ENCODE data around the gene MCF2L.

The MCF2L gene

DNA sequence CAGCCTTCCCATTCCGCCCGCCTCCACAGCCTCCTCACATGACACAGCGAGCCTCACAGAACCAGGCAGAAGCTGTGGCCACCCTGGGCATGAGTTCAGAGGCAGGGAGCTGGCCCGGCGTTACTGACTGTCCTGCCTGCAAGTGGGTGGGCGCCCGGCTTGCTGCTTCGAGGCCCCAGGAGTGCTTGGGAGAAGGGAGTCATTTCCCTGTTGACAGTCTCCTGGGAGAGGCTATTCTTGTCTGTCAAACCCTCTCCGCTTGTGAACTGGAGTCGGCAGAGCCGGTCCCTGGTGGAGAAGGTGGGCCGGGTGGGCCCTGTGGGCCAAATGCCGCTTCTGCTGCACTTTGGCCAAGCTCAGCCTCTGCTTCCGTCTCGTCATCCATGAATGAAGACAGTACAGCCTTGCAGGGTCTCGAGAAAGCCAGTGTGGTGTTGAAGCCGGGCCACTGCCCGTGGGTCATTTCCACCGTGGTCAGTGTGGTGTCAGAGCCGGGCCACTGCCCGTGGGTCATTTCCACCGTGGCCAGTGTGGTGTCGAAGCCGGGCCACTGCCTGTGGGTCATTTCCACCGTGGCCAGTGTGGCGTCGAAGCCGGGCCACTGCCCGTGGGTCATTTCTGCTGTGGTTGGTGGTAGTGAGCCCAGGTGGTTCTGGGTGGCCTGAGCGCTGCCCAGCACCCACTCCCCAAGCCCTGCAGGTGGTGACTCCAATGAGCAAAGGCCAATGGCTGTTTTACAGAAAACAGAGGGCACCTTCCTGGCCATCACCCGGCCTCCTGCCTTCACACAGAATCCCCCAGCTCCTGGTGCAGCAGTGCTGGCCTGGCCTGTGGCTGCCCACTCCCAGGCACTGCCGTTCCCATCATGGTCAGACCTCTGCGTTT, 123.1 kb downstream of the MCF2L start:
- H3K27me3 ChIP-seq (replicated peaks; ENCODE audit: insufficient read depth, low read length): peaks cover 97% of the 10 kb centered on the region
- DNase-seq: no peak
- no peaks in the 10 kb centered on the region for H4K20me1 ChIP-seq (ENCODE audit: insufficient read depth, low read length)
- H3K4me1 ChIP-seq (ENCODE audit: low read length): no peaks in the 10 kb centered on the region
- H3K4me3 ChIP-seq (ENCODE audit: low read length): no peak overlapping the region
- H2AFZ ChIP-seq (ENCODE audit: low read length): no peak overlapping the region
- TF ChIP-seq, protein P1, sequence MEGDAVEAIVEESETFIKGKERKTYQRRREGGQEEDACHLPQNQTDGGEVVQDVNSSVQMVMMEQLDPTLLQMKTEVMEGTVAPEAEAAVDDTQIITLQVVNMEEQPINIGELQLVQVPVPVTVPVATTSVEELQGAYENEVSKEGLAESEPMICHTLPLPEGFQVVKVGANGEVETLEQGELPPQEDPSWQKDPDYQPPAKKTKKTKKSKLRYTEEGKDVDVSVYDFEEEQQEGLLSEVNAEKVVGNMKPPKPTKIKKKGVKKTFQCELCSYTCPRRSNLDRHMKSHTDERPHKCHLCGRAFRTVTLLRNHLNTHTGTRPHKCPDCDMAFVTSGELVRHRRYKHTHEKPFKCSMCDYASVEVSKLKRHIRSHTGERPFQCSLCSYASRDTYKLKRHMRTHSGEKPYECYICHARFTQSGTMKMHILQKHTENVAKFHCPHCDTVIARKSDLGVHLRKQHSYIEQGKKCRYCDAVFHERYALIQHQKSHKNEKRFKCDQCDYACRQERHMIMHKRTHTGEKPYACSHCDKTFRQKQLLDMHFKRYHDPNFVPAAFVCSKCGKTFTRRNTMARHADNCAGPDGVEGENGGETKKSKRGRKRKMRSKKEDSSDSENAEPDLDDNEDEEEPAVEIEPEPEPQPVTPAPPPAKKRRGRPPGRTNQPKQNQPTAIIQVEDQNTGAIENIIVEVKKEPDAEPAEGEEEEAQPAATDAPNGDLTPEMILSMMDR (IDR thresholded peaks at IDR 0.05; ENCODE audit: low read length): no peak
- TF ChIP-seq EZH2 (optimal IDR thresholded peaks at IDR 0.05; ENCODE audit: low read depth, low read length) (no peak), EZH2phosphoT487 (IDR thresholded peaks at IDR 0.05; ENCODE audit: low read length) (no peak)
- no peak overlapping the region for H3K9ac ChIP-seq (ENCODE audit: low read length)
- H3K36me3 ChIP-seq (replicated peaks; ENCODE audit: insufficient read depth, low read length): no peaks in the 10 kb centered on the region
- H3K4me2 ChIP-seq (ENCODE audit: low read depth, low read length): no peak overlapping the region
- no peaks in the 10 kb centered on the region for H3K79me2 ChIP-seq (ENCODE audit: low read length)
- H3F3A ChIP-seq (ENCODE audit: insufficient read depth, low read length): no peaks in the 10 kb centered on the region
- no peaks in the 10 kb centered on the region for H3K9me2 ChIP-seq (replicated peaks; ENCODE audit: insufficient read depth, low read length)
- H3K9me3 ChIP-seq (replicated peaks; ENCODE audit: insufficient read depth, low read length): no peaks in the 10 kb centered on the region
- no peak overlapping the region for H3K27ac ChIP-seq (ENCODE audit: low read length)

DNA sequence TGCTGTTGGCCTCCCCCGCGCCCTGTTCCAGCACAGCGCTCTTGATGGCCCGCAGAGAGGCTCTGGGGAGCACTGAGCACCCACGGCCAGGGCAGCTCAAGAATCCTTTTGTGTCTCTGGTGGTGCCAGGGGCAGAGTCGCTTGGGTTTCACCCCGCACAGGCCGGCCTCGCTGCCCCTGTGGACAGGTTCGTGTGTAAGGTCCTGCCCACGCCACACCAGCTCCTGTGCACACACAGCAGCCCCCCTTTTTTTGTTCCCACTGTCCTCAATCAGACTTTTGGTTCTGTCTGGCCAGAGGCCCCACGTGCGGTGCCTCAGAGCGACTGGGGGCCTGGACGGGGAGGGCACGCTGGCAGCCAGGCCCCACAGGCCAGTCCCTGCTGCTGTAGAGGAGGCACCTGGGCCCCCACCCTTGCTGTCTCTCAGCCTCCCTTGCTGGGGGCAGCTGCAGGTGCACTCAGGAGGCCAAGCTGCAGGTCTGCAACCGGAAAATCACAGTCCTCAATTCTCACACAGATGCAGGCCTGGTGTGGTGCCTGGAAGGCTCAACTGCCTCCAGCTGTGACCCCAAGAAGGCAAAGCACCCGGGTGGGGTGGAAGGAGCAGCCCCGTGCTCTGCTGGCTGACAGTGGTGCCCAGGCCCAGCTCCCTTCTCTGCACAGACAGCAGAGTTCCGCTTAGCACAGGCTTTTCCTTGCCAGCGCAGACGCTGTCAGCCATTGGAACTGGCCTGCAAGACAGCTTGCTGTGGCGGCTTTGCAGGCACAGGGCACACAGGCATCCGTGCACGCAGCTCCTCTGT, 124.0 kb downstream of the MCF2L start:
- Histone ChIP-seq H3K79me2 (ENCODE audit: low read length) (no peaks in the 10 kb centered on the region), H3F3A (ENCODE audit: insufficient read depth, low read length) (no peaks in the 10 kb centered on the region), H3K36me3 (replicated peaks; ENCODE audit: insufficient read depth, low read length) (no peaks in the 10 kb centered on the region), H3K4me1 (ENCODE audit: low read length) (no peaks in the 10 kb centered on the region), H3K27me3 (replicated peaks; ENCODE audit: insufficient read depth, low read length) (peaks cover 97% of the 10 kb centered on the region), H3K27ac (ENCODE audit: low read length) (no peak overlapping the region), H3K9me2 (replicated peaks; ENCODE audit: insufficient read depth, low read length) (no peaks in the 10 kb centered on the region), H3K4me2 (ENCODE audit: low read depth, low read length) (no peak overlapping the region), H2AFZ (ENCODE audit: low read length) (no peak overlapping the region), H4K20me1 (ENCODE audit: insufficient read depth, low read length) (no peaks in the 10 kb centered on the region), H3K4me3 (ENCODE audit: low read length) (no peak overlapping the region), H3K9me3 (replicated peaks; ENCODE audit: insufficient read depth, low read length) (no peaks in the 10 kb centered on the region), H3K9ac (ENCODE audit: low read length) (no peak overlapping the region)
- TF ChIP-seq EZH2 (optimal IDR thresholded peaks at IDR 0.05; ENCODE audit: low read depth, low read length) (no peak), EZH2phosphoT487 (IDR thresholded peaks at IDR 0.05; ENCODE audit: low read length) (no peak)
- TF ChIP-seq, protein P1 (IDR thresholded peaks at IDR 0.05; ENCODE audit: low read length): no peak
- no peak for DNase-seq

DNA sequence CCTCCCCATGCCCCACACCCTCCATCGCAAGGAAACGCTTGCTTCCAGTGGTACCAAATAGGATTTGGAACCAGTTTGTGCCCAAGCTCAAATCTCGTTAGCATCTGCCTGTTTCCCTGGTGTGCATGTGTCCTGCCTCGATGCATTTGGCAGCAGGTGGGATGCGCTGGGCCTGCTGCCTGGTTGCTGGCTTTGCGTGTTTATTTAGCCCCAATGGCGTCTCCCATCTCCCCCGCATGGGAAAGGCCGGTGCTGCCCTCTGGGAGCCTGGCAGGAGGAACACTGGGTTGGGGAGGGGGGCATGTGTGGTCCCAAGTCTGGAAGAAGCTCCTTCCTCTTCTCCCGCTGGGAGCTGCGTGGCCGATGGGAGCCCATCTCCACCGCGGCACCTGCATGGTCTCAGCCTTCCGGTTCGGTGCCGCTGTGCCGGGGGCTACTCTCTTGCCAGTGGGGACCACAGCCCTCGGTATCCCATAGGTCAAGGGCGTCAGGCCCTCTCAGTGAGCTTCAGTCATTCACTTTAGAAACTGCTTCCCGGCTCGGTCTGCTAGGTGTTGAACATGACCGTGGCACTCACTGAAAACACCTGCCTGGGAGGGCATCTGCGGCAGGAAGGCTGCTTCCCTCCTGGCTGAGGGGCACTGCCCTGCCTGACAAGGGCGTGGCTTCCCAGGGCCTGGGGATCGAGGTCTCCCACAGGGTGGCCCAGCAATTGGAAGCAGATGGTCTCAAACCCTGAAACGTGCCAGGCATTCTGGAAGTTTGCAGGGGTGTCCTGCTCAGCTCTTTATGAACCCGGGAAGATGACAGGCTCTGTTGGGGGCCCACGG, 124.8 kb downstream of the MCF2L start:
- TF ChIP-seq EZH2phosphoT487 (IDR thresholded peaks at IDR 0.05; ENCODE audit: low read length) (no peak), EZH2 (optimal IDR thresholded peaks at IDR 0.05; ENCODE audit: low read depth, low read length) (no peak)
- TF ChIP-seq, protein P1 (IDR thresholded peaks at IDR 0.05; ENCODE audit: low read length): no peak
- Histone ChIP-seq H3F3A (ENCODE audit: insufficient read depth, low read length) (no peaks in the 10 kb centered on the region), H3K27ac (ENCODE audit: low read length) (no peak overlapping the region), H4K20me1 (ENCODE audit: insufficient read depth, low read length) (no peaks in the 10 kb centered on the region), H3K27me3 (replicated peaks; ENCODE audit: insufficient read depth, low read length) (peaks cover 97% of the 10 kb centered on the region), H3K4me2 (ENCODE audit: low read depth, low read length) (no peak overlapping the region), H3K36me3 (replicated peaks; ENCODE audit: insufficient read depth, low read length) (no peaks in the 10 kb centered on the region), H3K9me2 (replicated peaks; ENCODE audit: insufficient read depth, low read length) (no peaks in the 10 kb centered on the region), H3K79me2 (ENCODE audit: low read length) (no peaks in the 10 kb centered on the region), H2AFZ (ENCODE audit: low read length) (no peak overlapping the region), H3K9ac (ENCODE audit: low read length) (no peak overlapping the region), H3K4me1 (ENCODE audit: low read length) (no peaks in the 10 kb centered on the region), H3K9me3 (replicated peaks; ENCODE audit: insufficient read depth, low read length) (no peaks in the 10 kb centered on the region), H3K4me3 (ENCODE audit: low read length) (no peak overlapping the region)
- no peak for DNase-seq
